GM12878 (cell line): Measurements from ENCODE around the gene SRSF2. TPM values are rescaled to one million over a fixed set of nuclear protein-coding genes. Genes with fewer than 3 reads are reported as not detected.

Source experiments
- ATAC-seq: fragments of 200-7000 bp; cut with Tn5 transposase; 3 replicates; pipeline ENCODE4 v1.9.1; 2020; ENCODE audit warnings: mild to moderate bottlenecking, moderate library complexity
- BruUV-seq: library from RNA; stranded (reverse); fragments of 400-500 nt; replicated peaks from 2 replicates; lab custom pipeline; 2021; lab: Mats Ljungman, UMichigan
- CTCF ChIA-PET: fragments of 300-600 bp; sonication (Branson Sonifier 250); formaldehyde crosslinking; extraction: SDS; loops from one replicate; lab custom pipeline; 2021; ENCODE audit warnings: inconsistent platforms; lab: Yijun Ruan, JAX
- POLR2A ChIA-PET: fragments of 350-600 bp; formaldehyde crosslinking; extraction: SDS; loops from one replicate; lab custom pipeline; 2021; ENCODE audit warnings: inconsistent platforms; lab: Charles Lee
- RAD21 ChIA-PET: fragments of 300-600 bp; sonication (Branson Sonifier 250); formaldehyde crosslinking; loops from one replicate; lab custom pipeline; 2023; ENCODE audit warnings: antibody characterized with exemption; ENCODE audit not compliant: unreplicated experiment; lab: Charles Lee
- SMC1A ChIA-PET: fragments of 300-600 bp; sonication (Branson Sonifier 250); formaldehyde crosslinking; loops from one replicate; lab custom pipeline; 2023; ENCODE audit not compliant: unreplicated experiment, uncharacterized antibody; lab: Charles Lee
- DNase-seq: peaks from one replicate; pipeline ENCODE4 v3.0.0-alpha.2; 2011; ENCODE audit warnings: low read depth, low spot score
- FAIRE-seq: peaks from 3 replicates; lab custom pipeline; 2011; peaks lifted over from hg19 to GRCh38; lab: Jason Lieb, UNC
- H2AFZ ChIP-seq: 2 replicates; pipeline ENCODE4 v1.6.0; 2011; ENCODE audit warnings: low read depth, low read length, control low read depth; ENCODE audit not compliant: control insufficient read depth
- H3K27ac ChIP-seq: 2 replicates; pipeline ENCODE4 v1.5.1; 2011; ENCODE audit warnings: control low read depth; ENCODE audit not compliant: control insufficient read depth, insufficient read depth
- H3K27me3 ChIP-seq, 2 experiments: replicated peaks in 1 of 2; 2 replicates each; pipeline versions ENCODE4 v1.6.0 to v1.6.1; 2011; ENCODE audit warnings: low read length in 1 of 2; ENCODE audit not compliant: control insufficient read depth in 2 of 2, insufficient read depth in 2 of 2
- H3K36me3 ChIP-seq, 2 experiments: 2 replicates each; pipeline ENCODE4 v1.5.1; 2011; ENCODE audit warnings: low read length in 1 of 2; ENCODE audit not compliant: control insufficient read depth in 2 of 2, insufficient read depth in 2 of 2
- H3K4me1 ChIP-seq: 2 replicates; pipeline ENCODE4 v1.6.1; 2011; ENCODE audit warnings: mild to moderate bottlenecking, low read length, moderate library complexity, mixed read lengths; ENCODE audit not compliant: control insufficient read depth, insufficient read depth
- H3K4me2 ChIP-seq: 2 replicates; pipeline ENCODE4 v1.6.0; 2011; ENCODE audit warnings: control low read depth; ENCODE audit not compliant: control insufficient read depth, insufficient read depth
- H3K4me3 ChIP-seq: fragments of 200-600 bp; sonication (generic); 2 replicates; pipeline ENCODE4 v1.5.1; 2016
- H3K79me2 ChIP-seq: 2 replicates; pipeline ENCODE4 v1.6.0; 2011; ENCODE audit warnings: low read length; ENCODE audit not compliant: control insufficient read depth, insufficient read depth
- H3K9ac ChIP-seq: 2 replicates; pipeline ENCODE4 v1.8.0; 2011; ENCODE audit warnings: low read length, control low read depth, mixed read lengths; ENCODE audit not compliant: control insufficient read depth, insufficient read depth
- H3K9me3 ChIP-seq: replicated peaks from 3 replicates; pipeline ENCODE4 v1.5.1; 2011; ENCODE audit warnings: mild to moderate bottlenecking, low read length; ENCODE audit not compliant: control insufficient read depth, insufficient read depth
- H4K20me1 ChIP-seq: 2 replicates; pipeline ENCODE4 v1.6.0; 2011; ENCODE audit not compliant: control insufficient read depth, insufficient read depth
- BACH1 ChIP-seq: fragments of 450-650 bp; IDR thresholded peaks from 2 replicates; pipeline ENCODE4 v1.6.1; 2017; ENCODE audit warnings: mild to moderate bottlenecking, borderline replicate concordance
- BCL3 ChIP-seq: IDR thresholded peaks from 2 replicates; pipeline ENCODE4 v1.6.1; 2011; ENCODE audit warnings: borderline replicate concordance, low read depth, mild to moderate bottlenecking, moderate library complexity, low read length; ENCODE audit not compliant: insufficient read depth, poor library complexity, severe bottlenecking
- ETV6 ChIP-seq, 2 experiments: fragments of 450-650 bp in 1 of 2; IDR thresholded peaks in 1 of 2; conservative IDR thresholded peaks in 1 of 2; 2 replicates each; pipeline ENCODE4 v1.6.1; 2014; ENCODE audit warnings: antibody characterized with exemption in 1 of 2, borderline replicate concordance in 1 of 2, low read depth in 1 of 2, mild to moderate bottlenecking in 1 of 2, moderate library complexity in 1 of 2
- FOXK2 ChIP-seq: fragments of 450-650 bp; IDR thresholded peaks from 2 replicates; pipeline ENCODE4 v1.6.1; 2017; ENCODE audit warnings: mild to moderate bottlenecking, moderate library complexity
- IKZF1 ChIP-seq: fragments of 450-650 bp; conservative IDR thresholded peaks from 2 replicates; pipeline ENCODE4 v1.6.1; 2017; ENCODE audit warnings: antibody characterized with exemption, mild to moderate bottlenecking
- MEF2B ChIP-seq: fragments of 450-650 bp; IDR thresholded peaks from 2 replicates; pipeline ENCODE4 v1.6.1; 2018; ENCODE audit warnings: mild to moderate bottlenecking, moderate library complexity; ENCODE audit not compliant: partially characterized antibody, poor library complexity, severe bottlenecking
- MTA3 ChIP-seq: IDR thresholded peaks from 2 replicates; pipeline ENCODE4 v1.6.1; 2012; ENCODE audit warnings: low read length, inconsistent platforms, borderline replicate concordance
- NFYB ChIP-seq: IDR thresholded peaks from 2 replicates; pipeline ENCODE4 v1.6.1; 2011; ENCODE audit warnings: low read depth, mild to moderate bottlenecking, low read length, improper control_type of control experiment, moderate library complexity; ENCODE audit not compliant: insufficient read depth
- NR2C1 ChIP-seq: fragments of 450-650 bp; IDR thresholded peaks from 2 replicates; pipeline ENCODE4 v1.6.1; 2017; ENCODE audit warnings: antibody characterized with exemption, mild to moderate bottlenecking, moderate library complexity
- NR2F1 ChIP-seq: fragments of 450-650 bp; conservative IDR thresholded peaks from 2 replicates; pipeline ENCODE4 v1.6.1; 2017; ENCODE audit warnings: mild to moderate bottlenecking
- POLR2A ChIP-seq: IDR thresholded peaks from 2 replicates; pipeline ENCODE4 v1.6.1; 2011; ENCODE audit warnings: low read depth, mild to moderate bottlenecking, low read length
- POU2F2 ChIP-seq: IDR thresholded peaks from 3 replicates; pipeline ENCODE4 v1.6.1; 2011; ENCODE audit warnings: low read depth, mild to moderate bottlenecking, low read length, borderline replicate concordance
- SIN3A ChIP-seq: IDR thresholded peaks from 2 replicates; pipeline ENCODE4 v1.6.1; 2012; ENCODE audit warnings: low read depth, low read length, improper control_type of control experiment
- SPI1 ChIP-seq: IDR thresholded peaks from 2 replicates; pipeline ENCODE4 v1.6.1; 2011; ENCODE audit warnings: low read depth, mild to moderate bottlenecking, low read length, moderate library complexity, borderline replicate concordance; ENCODE audit not compliant: insufficient read depth
- YY1 ChIP-seq: IDR thresholded peaks from 2 replicates; pipeline ENCODE4 v1.6.1; 2011; ENCODE audit warnings: low read depth, mild to moderate bottlenecking, low read length
- ZNF24 ChIP-seq: fragments of 450-650 bp; IDR thresholded peaks from 2 replicates; pipeline ENCODE4 v1.6.1; 2017; ENCODE audit warnings: antibody characterized with exemption, mild to moderate bottlenecking
- ZNF687 ChIP-seq: fragments of 450-650 bp; IDR thresholded peaks from 2 replicates; pipeline ENCODE4 v1.6.1; 2017; ENCODE audit warnings: mild to moderate bottlenecking, moderate library complexity
- WGBS: methylation state at CpG from one replicate; pipeline ENCODE4 v1.1.6; 2016; ENCODE audit warnings: low lambda C conversion rate; ENCODE audit not compliant: insufficient replicate concordance, insufficient coverage; ENCODE audit errors: missing lambda C conversion rate; 5-methylcytosine and 5-hydroxymethylcytosine counted together
- in situ Hi-C: fragments of 300-500 bp; cut with MboI; formaldehyde crosslinking; loops from 9 replicates; pipeline ENCODE4 v1.14.3; 2018; ENCODE audit warnings: mixed read lengths
- intact Hi-C: fragments of 100-400 bp; cut with micrococcal nuclease; formaldehyde crosslinking; loops from one replicate; pipeline ENCODE4 v1.14.2; 2022; ENCODE audit not compliant: unreplicated experiment
- polyA plus RNA-seq, 11 experiments: library from polyadenylated mRNA; depleted of rRNA in 4 of 11; unstranded in 6 of 11; stranded (reverse) in 5 of 11; fragments of >200 nt; fragmentation: Nextera tagmentation in 4 of 11; fragmentation: Illumina TruSeq in 1 of 11; extraction: Ambion mirVana in 4 of 11; extraction: Trizol in 1 of 11; gene quantifications; 1 replicate in 1 of 11; 2 replicates in 10 of 11; pipeline versions ENCODE4 v1.2.1 to v1.2.3, GENCODE V29; 2011 to 2016; ENCODE audit warnings: inconsistent platforms in 2 of 11, missing spikeins in 2 of 11, low read depth in 1 of 11
- total RNA-seq, 4 experiments: library from RNA; depleted of rRNA in 3 of 4; stranded (reverse); fragments of >200 nt in 3 of 4; fragmentation: Illumina TruSeq in 1 of 4; extraction: Trizol in 1 of 4; gene quantifications; 2 replicates each; pipeline versions ENCODE4 v1.2.1 to v1.2.3, GENCODE V29; 2013 to 2021

The SRSF2 gene
- total and polyA plus RNA-seq, 10 of the 15 experiments (the other 5 are each of a cell fraction or from before 2014, with no cell fraction given): 225 to 795 (median 410) TPM

GRCh38 chr17:76736349-76737081 lies 616 bp downstream of the SRSF2 start:
- Histone ChIP-seq H2AFZ (no peak overlapping the region), H3K4me2 (peak overlapping the region; percentile 75), H3K79me2 (peaks cover 73% of the 10 kb centered on the region), H3K36me3 (peaks cover 8 to 31% of the 10 kb centered on the region in 2 experiments), H3K27me3 (no peaks in the 10 kb centered on the region), H4K20me1 (no peaks in the 10 kb centered on the region; the same call in 1 of the 2 replicates), H3K9ac (peak overlapping the region; percentile 97), H3K4me1 (no peaks in the 10 kb centered on the region; the same call in none of the 2 replicates), H3K9me3 (no peaks in the 10 kb centered on the region; the same call in 2 of the 3 replicates), H3K27ac (peak overlapping the region; percentile 89), H3K4me3 (peak overlapping the region; percentile 87)
- ChIA-PET CTCF (interaction anchor here (1.2 to 1.5 kb wide), 3 partner anchors 9 to 80 kb away, joined by 3 to 12 read pairs (median 5); partner anchors contain the start of genes JMJD6 and METTL23), POLR2A (interaction anchor here (6.4 kb wide), 1 partner anchor 10 kb away, joined by 60 read pairs; the partner anchor contains the start of genes JMJD6 and METTL23), SMC1A (interaction anchor here (2.1 kb wide), 1 partner anchor 9 kb away, joined by 9 read pairs; no protein-coding TSS in a partner anchor), RAD21 (interaction anchor here (0.8 to 2.1 kb wide), 2 partner anchors 9 to 472 kb away, joined by 3 to 12 read pairs; no protein-coding TSS in a partner anchor)
- intact Hi-C loops: loop anchor here (10.0 kb wide), 1 partner anchor 348 kb away; no protein-coding TSS in a partner anchor
- peak; percentile 41 for ATAC-seq
- under 1% methylated on average over 85 of the region's 117 CpGs for WGBS
- in situ Hi-C loops: no loop called here
- BruUV-seq: no TSS peak
- DNase-seq: no peak
- no peak for FAIRE-seq
- TF ChIP-seq POU2F2: 0 out of 3 replicates have a peak, but pooled peaks have one; percentile 31
- peak; percentile 44; the same call in 1 of the 2 replicates for TF ChIP-seq IKZF1
- no peak for TF ChIP-seq NFYB
- TF ChIP-seq POLR2A: peak; percentile 20
- peak; percentile 13 for TF ChIP-seq BCL3
- peak; percentile 96 for TF ChIP-seq BACH1
- peak; percentile 44; the same call in 1 of the 2 replicates for TF ChIP-seq SIN3A
- peak; percentile 67; the same call in 1 of the 2 replicates for TF ChIP-seq ZNF24
- TF ChIP-seq SPI1: no peak
- peak; percentile 67; the same call in 1 of the 2 replicates for TF ChIP-seq ZNF687
- peak; percentile 8 for TF ChIP-seq MEF2B
- TF ChIP-seq NR2F1: peak; percentile 26
- peak; percentile 83 for TF ChIP-seq NR2C1
- TF ChIP-seq YY1: peak; percentile 99
- TF ChIP-seq MTA3: no peak
- no peak for TF ChIP-seq ETV6 (conservative IDR thresholded peaks at IDR 0.05 in 1 of 2, IDR thresholded peaks at IDR 0.05 in 1 of 2; ENCODE audit: borderline replicate concordance in 1 of 2, low read depth in 1 of 2)
- no peak for TF ChIP-seq FOXK2
